ENCODE measurements around the gene LINC01488.

Gene LINC01488

DNA sequence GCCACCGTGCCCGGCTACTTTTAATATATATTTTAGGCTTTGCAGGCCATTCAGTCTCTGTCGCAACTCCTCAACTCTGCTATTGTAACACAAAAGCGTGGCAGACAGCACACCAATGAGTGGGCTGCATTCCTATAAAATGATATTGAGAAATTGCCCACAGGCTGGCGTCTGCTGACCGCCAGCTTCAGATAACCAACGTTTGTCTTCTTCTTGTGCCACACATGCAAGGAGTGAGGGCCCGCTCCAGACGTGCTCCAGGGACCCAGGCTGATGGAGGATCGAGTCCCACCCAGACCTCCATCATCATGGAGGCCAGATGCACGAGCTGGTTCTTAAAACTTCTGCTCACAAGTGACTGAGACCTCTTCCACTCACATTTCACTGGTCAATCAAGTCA lies 35.4 kb upstream of the LINC01488 start:
- H3K4me2 ChIP-seq (ENCODE audit: low read depth, low read length, poor library complexity, severe bottlenecking) = no peak overlapping the region
- no peaks in the 10 kb centered on the region for H3K9me2 ChIP-seq (replicated peaks; ENCODE audit: insufficient read depth, low read length)
- no peaks in the 10 kb centered on the region for H3K36me3 ChIP-seq (ENCODE audit: low read length)
- H3F3A ChIP-seq (ENCODE audit: insufficient read depth) = no peaks in the 10 kb centered on the region
- TF ChIP-seq, protein P1, sequence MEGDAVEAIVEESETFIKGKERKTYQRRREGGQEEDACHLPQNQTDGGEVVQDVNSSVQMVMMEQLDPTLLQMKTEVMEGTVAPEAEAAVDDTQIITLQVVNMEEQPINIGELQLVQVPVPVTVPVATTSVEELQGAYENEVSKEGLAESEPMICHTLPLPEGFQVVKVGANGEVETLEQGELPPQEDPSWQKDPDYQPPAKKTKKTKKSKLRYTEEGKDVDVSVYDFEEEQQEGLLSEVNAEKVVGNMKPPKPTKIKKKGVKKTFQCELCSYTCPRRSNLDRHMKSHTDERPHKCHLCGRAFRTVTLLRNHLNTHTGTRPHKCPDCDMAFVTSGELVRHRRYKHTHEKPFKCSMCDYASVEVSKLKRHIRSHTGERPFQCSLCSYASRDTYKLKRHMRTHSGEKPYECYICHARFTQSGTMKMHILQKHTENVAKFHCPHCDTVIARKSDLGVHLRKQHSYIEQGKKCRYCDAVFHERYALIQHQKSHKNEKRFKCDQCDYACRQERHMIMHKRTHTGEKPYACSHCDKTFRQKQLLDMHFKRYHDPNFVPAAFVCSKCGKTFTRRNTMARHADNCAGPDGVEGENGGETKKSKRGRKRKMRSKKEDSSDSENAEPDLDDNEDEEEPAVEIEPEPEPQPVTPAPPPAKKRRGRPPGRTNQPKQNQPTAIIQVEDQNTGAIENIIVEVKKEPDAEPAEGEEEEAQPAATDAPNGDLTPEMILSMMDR (IDR thresholded peaks at IDR 0.05; ENCODE audit: insufficient read depth, low read length, poor library complexity, severe bottlenecking) = no peak
- TF ChIP-seq EZH2phosphoT487 (conservative IDR thresholded peaks at IDR 0.05; ENCODE audit: low read length) = no peak
- no peaks in the 10 kb centered on the region for H3K9me3 ChIP-seq (ENCODE audit: insufficient read depth, low read length)
- H3K4me3 ChIP-seq (ENCODE audit: insufficient read depth, low read length, poor library complexity, severe bottlenecking) = no peak overlapping the region
- no peaks in the 10 kb centered on the region for H3K27me3 ChIP-seq (ENCODE audit: low read length)
- H3K27ac ChIP-seq (ENCODE audit: low read depth, low read length) = no peak overlapping the region
- no peak overlapping the region for H2AFZ ChIP-seq (ENCODE audit: low read depth, low read length, severe bottlenecking)
- H3K79me2 ChIP-seq (ENCODE audit: insufficient read depth, low read length) = no peaks in the 10 kb centered on the region
- no peak overlapping the region for H3K9ac ChIP-seq (ENCODE audit: low read length)
- no peaks in the 10 kb centered on the region for H4K20me1 ChIP-seq (ENCODE audit: low read depth, low read length)

GRCh38 chr11:69447786-69448185 lies 33.7 kb upstream of the LINC01488 start:
- Histone ChIP-seq H2AFZ (ENCODE audit: low read depth, low read length, severe bottlenecking) (no peak overlapping the region), H4K20me1 (ENCODE audit: low read depth, low read length) (no peaks in the 10 kb centered on the region), H3K27me3 (ENCODE audit: low read length) (no peaks in the 10 kb centered on the region), H3K9me2 (replicated peaks; ENCODE audit: insufficient read depth, low read length) (no peaks in the 10 kb centered on the region), H3K4me2 (ENCODE audit: low read depth, low read length, poor library complexity, severe bottlenecking) (no peak overlapping the region), H3K9me3 (ENCODE audit: insufficient read depth, low read length) (no peaks in the 10 kb centered on the region), H3K79me2 (ENCODE audit: insufficient read depth, low read length) (no peaks in the 10 kb centered on the region), H3K27ac (ENCODE audit: low read depth, low read length) (no peak overlapping the region), H3K4me3 (ENCODE audit: insufficient read depth, low read length, poor library complexity, severe bottlenecking) (no peak overlapping the region), H3K9ac (ENCODE audit: low read length) (no peak overlapping the region), H3K36me3 (ENCODE audit: low read length) (no peaks in the 10 kb centered on the region), H3F3A (ENCODE audit: insufficient read depth) (no peaks in the 10 kb centered on the region)
- TF ChIP-seq, protein P1 (IDR thresholded peaks at IDR 0.05; ENCODE audit: insufficient read depth, low read length, poor library complexity, severe bottlenecking) = no peak
- TF ChIP-seq EZH2phosphoT487 (conservative IDR thresholded peaks at IDR 0.05; ENCODE audit: low read length) = no peak

- no peaks in the 10 kb centered on the region for H3K9me3 ChIP-seq (ENCODE audit: insufficient read depth, low read length)
- H3K36me3 ChIP-seq (ENCODE audit: low read length) = no peaks in the 10 kb centered on the region
- H3K9ac ChIP-seq (ENCODE audit: low read length) = no peak overlapping the region
- H3K79me2 ChIP-seq (ENCODE audit: insufficient read depth, low read length) = no peaks in the 10 kb centered on the region
- H3K9me2 ChIP-seq (replicated peaks; ENCODE audit: insufficient read depth, low read length) = no peaks in the 10 kb centered on the region
- H3F3A ChIP-seq (ENCODE audit: insufficient read depth) = no peaks in the 10 kb centered on the region
- H4K20me1 ChIP-seq (ENCODE audit: low read depth, low read length) = no peaks in the 10 kb centered on the region
- no peak overlapping the region for H3K27ac ChIP-seq (ENCODE audit: low read depth, low read length)
- H3K4me3 ChIP-seq (ENCODE audit: insufficient read depth, low read length, poor library complexity, severe bottlenecking) = no peak overlapping the region
- TF ChIP-seq EZH2phosphoT487 (conservative IDR thresholded peaks at IDR 0.05; ENCODE audit: low read length) = no peak
- no peak overlapping the region for H3K4me2 ChIP-seq (ENCODE audit: low read depth, low read length, poor library complexity, severe bottlenecking)
- no peak overlapping the region for H2AFZ ChIP-seq (ENCODE audit: low read depth, low read length, severe bottlenecking)
- H3K27me3 ChIP-seq (ENCODE audit: low read length) = no peaks in the 10 kb centered on the region
Observed at GRCh38 chr11:69448471-69449284, 32.8 kb upstream of the LINC01488 start.

GRCh38 chr11:69449320-69450063 lies 32.0 kb upstream of the LINC01488 start:
- H3K27ac ChIP-seq (ENCODE audit: low read depth, low read length) = no peak overlapping the region
- H3K36me3 ChIP-seq (ENCODE audit: low read length) = no peaks in the 10 kb centered on the region
- TF ChIP-seq EZH2phosphoT487 (conservative IDR thresholded peaks at IDR 0.05; ENCODE audit: low read length) = no peak
- TF ChIP-seq, protein P1 (IDR thresholded peaks at IDR 0.05; ENCODE audit: insufficient read depth, low read length, poor library complexity, severe bottlenecking) = no peak
- no peaks in the 10 kb centered on the region for H3F3A ChIP-seq (ENCODE audit: insufficient read depth)
- no peaks in the 10 kb centered on the region for H3K9me3 ChIP-seq (ENCODE audit: insufficient read depth, low read length)
- no peak overlapping the region for H2AFZ ChIP-seq (ENCODE audit: low read depth, low read length, severe bottlenecking)
- H3K4me3 ChIP-seq (ENCODE audit: insufficient read depth, low read length, poor library complexity, severe bottlenecking) = no peak overlapping the region
- H3K79me2 ChIP-seq (ENCODE audit: insufficient read depth, low read length) = no peaks in the 10 kb centered on the region
- no peaks in the 10 kb centered on the region for H4K20me1 ChIP-seq (ENCODE audit: low read depth, low read length)
- H3K27me3 ChIP-seq (ENCODE audit: low read length) = no peaks in the 10 kb centered on the region
- no peak overlapping the region for H3K4me2 ChIP-seq (ENCODE audit: low read depth, low read length, poor library complexity, severe bottlenecking)
- no peaks in the 10 kb centered on the region for H3K9me2 ChIP-seq (replicated peaks; ENCODE audit: insufficient read depth, low read length)
- H3K9ac ChIP-seq (ENCODE audit: low read length) = no peak overlapping the region

Measured in SU-DHL-6 (cell line).